Testis (tissue), 2 donors: Measurements from ENCODE around the gene CXCL6.

Source experiments
- POLR2A ChIP-seq: fragments of 450-650 bp; IDR thresholded peaks from one replicate; pipeline ENCODE4 v1.6.1; 2017; ENCODE audit warnings: antibody characterized with exemption, mild to moderate bottlenecking, moderate library complexity
- TF ChIP-seq, protein P1 (sequence below), 3 experiments: fragments of 450-650 bp in 2 of 3; fragments of 200-600 bp in 1 of 3; sonication (generic) in 1 of 3; IDR thresholded peaks; one replicate each; pipeline ENCODE4 v1.5.1; 2016 to 2019; ENCODE audit warnings: antibody characterized with exemption in 3 of 3, mild to moderate bottlenecking in 2 of 3, moderate library complexity in 1 of 3

DNA sequence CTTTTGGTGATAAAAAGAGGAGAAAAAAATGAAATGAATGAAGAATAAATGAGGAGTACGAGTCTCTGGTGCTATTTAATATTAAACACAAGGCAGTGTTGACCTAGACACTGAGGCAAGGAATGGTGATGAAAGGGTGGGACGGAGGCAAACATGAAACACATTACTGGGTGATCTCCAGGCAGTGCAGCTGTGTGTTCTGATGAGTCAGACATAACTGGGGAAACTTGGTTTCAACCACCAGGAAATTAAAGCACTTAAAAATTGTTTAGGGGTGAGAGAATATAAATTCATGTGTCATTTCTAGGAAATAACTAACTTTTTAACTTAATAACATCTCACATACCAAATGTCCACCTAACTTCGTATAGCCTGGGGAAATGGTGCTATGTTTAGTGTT, 19.7 kb upstream of the CXCL6 start:
- TF ChIP-seq, protein P1, sequence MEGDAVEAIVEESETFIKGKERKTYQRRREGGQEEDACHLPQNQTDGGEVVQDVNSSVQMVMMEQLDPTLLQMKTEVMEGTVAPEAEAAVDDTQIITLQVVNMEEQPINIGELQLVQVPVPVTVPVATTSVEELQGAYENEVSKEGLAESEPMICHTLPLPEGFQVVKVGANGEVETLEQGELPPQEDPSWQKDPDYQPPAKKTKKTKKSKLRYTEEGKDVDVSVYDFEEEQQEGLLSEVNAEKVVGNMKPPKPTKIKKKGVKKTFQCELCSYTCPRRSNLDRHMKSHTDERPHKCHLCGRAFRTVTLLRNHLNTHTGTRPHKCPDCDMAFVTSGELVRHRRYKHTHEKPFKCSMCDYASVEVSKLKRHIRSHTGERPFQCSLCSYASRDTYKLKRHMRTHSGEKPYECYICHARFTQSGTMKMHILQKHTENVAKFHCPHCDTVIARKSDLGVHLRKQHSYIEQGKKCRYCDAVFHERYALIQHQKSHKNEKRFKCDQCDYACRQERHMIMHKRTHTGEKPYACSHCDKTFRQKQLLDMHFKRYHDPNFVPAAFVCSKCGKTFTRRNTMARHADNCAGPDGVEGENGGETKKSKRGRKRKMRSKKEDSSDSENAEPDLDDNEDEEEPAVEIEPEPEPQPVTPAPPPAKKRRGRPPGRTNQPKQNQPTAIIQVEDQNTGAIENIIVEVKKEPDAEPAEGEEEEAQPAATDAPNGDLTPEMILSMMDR (IDR thresholded peaks at IDR 0.05) = no peak
- TF ChIP-seq POLR2A = no peak
